SK-N-SH (cell line): ENCODE data around the gene OR2AJ1. TPM values are rescaled to one million over a fixed set of nuclear protein-coding genes. Genes with fewer than 3 reads are reported as not detected.

Experiments
- CTCF ChIA-PET: fragments of 300-600, 350-600 bp; formaldehyde crosslinking; extraction: SDS; loops from one replicate; lab custom pipeline; 2021; lab: Yijun Ruan, JAX
- POLR2A ChIA-PET: fragments of 350-600 bp; sonication (Branson Sonifier 250); formaldehyde crosslinking; extraction: SDS; loops from one replicate; lab custom pipeline; 2020; ENCODE audit warnings: antibody characterized with exemption, inconsistent platforms; lab: Yijun Ruan, JAX
- DNase-seq: peaks from one replicate; pipeline ENCODE4 v3.0.0; 2012
- H2AFZ ChIP-seq: fragments of 200-600 bp; sonication (generic); 2 replicates; pipeline ENCODE4 v1.8.1; 2016; ENCODE audit warnings: antibody characterized with exemption, mild to moderate bottlenecking, low read depth
- H3F3A ChIP-seq: fragments of 200-600 bp; sonication (generic); replicated peaks from 2 replicates; pipeline ENCODE3; 2016; ENCODE audit warnings: antibody characterized with exemption, mild to moderate bottlenecking; ENCODE audit not compliant: insufficient read depth
- H3K27ac ChIP-seq, 2 experiments: fragments of 200-500 bp in 1 of 2; fragments of 200-600 bp in 1 of 2; sonication (Bioruptor generic) in 1 of 2; sonication (generic), shearing (Covaris generic) in 1 of 2; 2 replicates each; pipeline versions ENCODE4 v1.5.1 to v1.6.1; 2014 to 2016; ENCODE audit warnings: low read depth in 2 of 2, inconsistent platforms in 1 of 2, low read length in 1 of 2, mild to moderate bottlenecking in 1 of 2, mixed read lengths in 1 of 2
- H3K27me3 ChIP-seq: fragments of 200-600 bp; sonication (generic), shearing (Covaris generic); 2 replicates; pipeline ENCODE4 v1.6.1; 2016; ENCODE audit warnings: mixed run types; ENCODE audit not compliant: insufficient read depth
- H3K36me3 ChIP-seq, 2 experiments: fragments of 200-500 bp in 1 of 2; fragments of 200-600 bp in 1 of 2; sonication (Bioruptor generic) in 1 of 2; sonication (generic) in 1 of 2; replicated peaks in 1 of 2; 2 replicates each; pipeline versions ENCODE3 to v1.5.1; 2014 to 2016; ENCODE audit warnings: low read length in 1 of 2, mild to moderate bottlenecking in 1 of 2; ENCODE audit not compliant: insufficient read depth in 2 of 2, control insufficient read depth in 1 of 2
- H3K4me1 ChIP-seq, 2 experiments: fragments of 200-500 bp in 1 of 2; fragments of 200-600 bp in 1 of 2; sonication (Bioruptor generic) in 1 of 2; sonication (generic), shearing (Covaris generic) in 1 of 2; 2 replicates each; pipeline versions ENCODE4 v1.5.1 to v1.6.1; 2014 to 2016; ENCODE audit warnings: low read depth in 1 of 2, low read length in 1 of 2, mixed run types in 1 of 2; ENCODE audit not compliant: insufficient read depth in 2 of 2, control insufficient read depth in 1 of 2
- H3K4me2 ChIP-seq: fragments of 200-600 bp; sonication (generic), shearing (Covaris generic); 2 replicates; pipeline ENCODE4 v1.6.1; 2017; ENCODE audit warnings: mixed run types
- H3K4me3 ChIP-seq, 2 experiments: fragments of 200-500 bp in 1 of 2; fragments of 200-600 bp in 1 of 2; sonication (Bioruptor generic) in 1 of 2; sonication (generic), shearing (Covaris generic) in 1 of 2; 2 replicates each; pipeline versions ENCODE4 v1.5.1 to v1.8.1; 2014 to 2016; ENCODE audit warnings: low read depth in 2 of 2, inconsistent platforms in 1 of 2, low read length in 1 of 2, mild to moderate bottlenecking in 1 of 2, mixed read lengths in 1 of 2, moderate library complexity in 1 of 2
- H3K79me2 ChIP-seq: fragments of 200-600 bp; sonication (generic); 2 replicates; pipeline ENCODE4 v1.8.1; 2017; ENCODE audit warnings: mild to moderate bottlenecking; ENCODE audit not compliant: insufficient read depth
- H3K9ac ChIP-seq: fragments of 200-600 bp; sonication (generic); 2 replicates; pipeline ENCODE4 v1.6.1; 2017; ENCODE audit warnings: mixed run types
- H3K9me2 ChIP-seq: fragments of 200-600 bp; sonication (generic); 2 replicates; pipeline ENCODE4 v1.6.1; 2017; ENCODE audit warnings: mixed run types
- H3K9me3 ChIP-seq: fragments of 200-600 bp; sonication (generic); 2 replicates; pipeline ENCODE4 v1.6.1; 2017; ENCODE audit warnings: mixed run types, mild to moderate bottlenecking, moderate library complexity
- H4K20me1 ChIP-seq: fragments of 200-600 bp; sonication (generic); 2 replicates; pipeline ENCODE4 v1.6.1; 2017; ENCODE audit warnings: mild to moderate bottlenecking, mixed run types; ENCODE audit not compliant: insufficient read depth
- EZH2phosphoT487 ChIP-seq: fragments of 200-600 bp; sonication (generic); IDR thresholded peaks from 2 replicates; pipeline ENCODE4 v1.6.1; 2017; ENCODE audit warnings: low read depth, mixed run types, mild to moderate bottlenecking, antibody characterized with exemption, moderate library complexity, borderline replicate concordance
- FOSL2 ChIP-seq: IDR thresholded peaks from 2 replicates; pipeline ENCODE4 v1.4.0; 2012; ENCODE audit warnings: low read depth, mild to moderate bottlenecking, moderate library complexity, borderline replicate concordance
- GABPA ChIP-seq: IDR thresholded peaks from 2 replicates; pipeline ENCODE4 v1.4.0; 2012; ENCODE audit warnings: low read depth, mild to moderate bottlenecking
- GATA2 ChIP-seq: sonication (generic); formaldehyde crosslinking; IDR thresholded peaks from 2 replicates; pipeline ENCODE4 v1.5.0; 2020; ENCODE audit warnings: mild to moderate bottlenecking, missing genetic modification reagents
- MEF2A ChIP-seq: IDR thresholded peaks from 2 replicates; pipeline ENCODE4 v1.4.0; 2012; ENCODE audit warnings: low read depth, borderline replicate concordance
- MXI1 ChIP-seq: IDR thresholded peaks from 2 replicates; pipeline ENCODE4 v1.6.1; 2012; ENCODE audit warnings: mild to moderate bottlenecking, low read depth, low read length, improper control_type of control experiment
- NFIC ChIP-seq: IDR thresholded peaks from 2 replicates; pipeline ENCODE4 v1.4.0; 2012; ENCODE audit warnings: borderline replicate concordance
- NRF1 ChIP-seq: IDR thresholded peaks from 2 replicates; pipeline ENCODE4 v1.6.1; 2012; ENCODE audit warnings: low read depth, mild to moderate bottlenecking, low read length
- POLR2AphosphoS5 ChIP-seq: IDR thresholded peaks from 2 replicates; pipeline ENCODE4 v1.6.1; 2012; ENCODE audit warnings: low read depth, low read length
- RAD21 ChIP-seq: IDR thresholded peaks from 2 replicates; pipeline ENCODE4 v1.6.1; 2012; ENCODE audit warnings: mild to moderate bottlenecking, low read length
- RXRA ChIP-seq: IDR thresholded peaks from 2 replicates; pipeline ENCODE4 v1.4.0; 2012; ENCODE audit warnings: low read depth, mild to moderate bottlenecking, borderline replicate concordance
- SMC3 ChIP-seq: IDR thresholded peaks from 2 replicates; pipeline ENCODE4 v1.6.1; 2012; ENCODE audit warnings: low read depth, low read length, improper control_type of control experiment
- TAF1 ChIP-seq: IDR thresholded peaks from 2 replicates; pipeline ENCODE4 v1.6.1; 2012; ENCODE audit warnings: low read depth, mild to moderate bottlenecking, low read length, moderate library complexity, borderline replicate concordance
- TCF12 ChIP-seq: IDR thresholded peaks from 2 replicates; pipeline ENCODE4 v1.4.0; 2012
- TEAD4 ChIP-seq: IDR thresholded peaks from 2 replicates; pipeline ENCODE4 v1.4.0; 2012; ENCODE audit warnings: mild to moderate bottlenecking, borderline replicate concordance; ENCODE audit not compliant: insufficient read depth
- YY1 ChIP-seq: IDR thresholded peaks from 2 replicates; pipeline ENCODE4 v1.4.0; 2012; ENCODE audit warnings: low read depth, mild to moderate bottlenecking
- WGBS: methylation state at CpG from one replicate; pipeline ENCODE4 v1.1.6; 2017; ENCODE audit warnings: low lambda C conversion rate; 5-methylcytosine and 5-hydroxymethylcytosine counted together
- polyA plus RNA-seq, 3 experiments: library from polyadenylated mRNA; depleted of rRNA; stranded (reverse); fragments of >200 nt; gene quantifications; 2 replicates each; pipeline ENCODE4 v1.2.3, GENCODE V29; 2012
- TF ChIP-seq, protein P1 (sequence below): IDR thresholded peaks from 2 replicates; pipeline ENCODE4 v1.4.0; 2012; ENCODE audit warnings: low read depth

The OR2AJ1 gene
- polyA plus RNA-seq, 1 of the 3 experiments (the other 2 are of a cell fraction), result not detected

DNA sequence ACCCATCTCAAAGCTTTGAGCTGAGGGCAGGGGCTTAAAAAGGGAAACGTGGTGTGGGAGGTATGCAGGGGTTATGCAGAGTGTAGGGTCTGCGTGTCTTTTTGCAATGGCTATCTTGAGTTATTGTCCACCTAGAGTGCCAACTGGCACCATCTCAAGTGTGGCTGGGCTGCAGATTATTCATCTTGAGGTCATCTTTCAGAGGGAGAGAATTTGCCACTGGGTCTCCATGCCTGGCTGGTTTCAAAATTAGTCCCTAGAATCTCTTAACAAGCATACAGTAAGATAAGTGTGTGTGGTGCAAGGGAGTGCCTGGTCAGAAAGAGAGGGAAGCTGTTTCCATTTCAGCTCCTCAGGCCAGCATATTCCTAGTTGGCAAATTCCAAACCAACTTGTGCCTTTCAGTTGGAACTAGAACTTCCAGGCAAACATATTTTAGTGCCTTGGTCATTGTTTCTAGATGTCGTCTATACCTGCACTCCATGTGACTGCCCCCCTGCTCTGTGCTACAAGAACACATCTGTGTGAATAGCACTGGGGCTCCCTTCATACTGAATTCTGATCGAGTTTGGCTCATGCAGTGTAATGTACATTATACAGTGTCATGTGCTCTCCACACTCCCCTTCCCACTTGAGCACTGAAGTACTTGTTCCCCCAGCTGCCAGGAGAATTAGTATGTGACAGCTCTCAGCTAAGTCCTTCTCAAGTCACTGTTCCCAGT is 9.6 kb upstream of the OR2AJ1 start:
- no peak overlapping the region for H2AFZ ChIP-seq
- no peaks in the 10 kb centered on the region for H3K9me2 ChIP-seq
- H3K27ac ChIP-seq, result no peak overlapping the region
- H3K79me2 ChIP-seq, result no peaks in the 10 kb centered on the region
- no peak for DNase-seq
- ChIA-PET CTCF (no interaction called here), POLR2A (no interaction called here)
- H3K9ac ChIP-seq, result no peak overlapping the region
- H3K4me2 ChIP-seq, result no peak overlapping the region
- no peaks in the 10 kb centered on the region for H3K4me1 ChIP-seq
- 18% methylated on average over 4 of the region's 4 CpGs for WGBS
- H3K9me3 ChIP-seq, result no peaks in the 10 kb centered on the region
- no peaks in the 10 kb centered on the region for H4K20me1 ChIP-seq
- no peaks in the 10 kb centered on the region for H3K36me3 ChIP-seq
- no peaks in the 10 kb centered on the region; the same call in 1 of the 2 replicates for H3K27me3 ChIP-seq
- H3K4me3 ChIP-seq, result no peak overlapping the region
- no peaks in the 10 kb centered on the region for H3F3A ChIP-seq
- TF ChIP-seq RAD21 (no peak), NFIC (peak; percentile 34; the same call in 1 of the 2 replicates), YY1 (no peak)

DNA sequence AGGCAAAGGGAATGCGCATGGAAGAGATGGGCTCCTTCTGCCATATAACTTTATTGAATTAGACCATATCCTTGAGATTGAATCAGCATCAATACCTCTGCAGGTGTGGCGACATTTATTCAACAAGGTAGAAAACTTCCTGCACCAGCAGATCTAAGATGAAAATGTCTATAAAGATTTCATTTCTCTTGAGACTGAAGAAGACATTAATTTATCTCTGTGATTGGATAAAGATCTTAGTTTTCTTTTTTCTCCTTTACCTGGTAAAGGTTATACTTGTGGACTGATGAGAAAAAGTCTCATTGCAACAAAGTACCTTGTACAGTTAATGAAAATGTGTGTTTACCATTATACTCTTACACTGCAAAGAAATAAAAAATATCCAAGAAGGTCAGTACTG is 4.7 kb upstream of the OR2AJ1 start, which contains the start of gene OR2T8:
Gene OR2T8 (plus strand): TSS at position 301 of the 400 bp plus-strand sequence. CDS start 766 bp downstream, outside the sequence.
- Histone ChIP-seq H3K9me3 (no peaks in the 10 kb centered on the region), H3K36me3 (no peaks in the 10 kb centered on the region), H3K9ac (no peak within 1 kb of the TSS), H3K27me3 (peaks cover 3% of the 10 kb centered on the region; the same call in 1 of the 2 replicates), H2AFZ (no peak within 1 kb of the TSS), H4K20me1 (no peaks in the 10 kb centered on the region), H3K27ac (no peak within 1 kb of the TSS), H3K79me2 (no peaks in the 10 kb centered on the region), H3K4me2 (no peak within 1 kb of the TSS), H3K9me2 (no peaks in the 10 kb centered on the region), H3K4me3 (no peak within 1 kb of the TSS), H3K4me1 (no peaks in the 10 kb centered on the region), H3F3A (no peaks in the 10 kb centered on the region)
- CTCF ChIA-PET, result no interaction called here
- DNase-seq, result no peak
- TF ChIP-seq TAF1, result no peak
- 8% methylated on average over 2 of the region's 2 CpGs for WGBS
- POLR2A ChIA-PET, result no interaction called here

DNA sequence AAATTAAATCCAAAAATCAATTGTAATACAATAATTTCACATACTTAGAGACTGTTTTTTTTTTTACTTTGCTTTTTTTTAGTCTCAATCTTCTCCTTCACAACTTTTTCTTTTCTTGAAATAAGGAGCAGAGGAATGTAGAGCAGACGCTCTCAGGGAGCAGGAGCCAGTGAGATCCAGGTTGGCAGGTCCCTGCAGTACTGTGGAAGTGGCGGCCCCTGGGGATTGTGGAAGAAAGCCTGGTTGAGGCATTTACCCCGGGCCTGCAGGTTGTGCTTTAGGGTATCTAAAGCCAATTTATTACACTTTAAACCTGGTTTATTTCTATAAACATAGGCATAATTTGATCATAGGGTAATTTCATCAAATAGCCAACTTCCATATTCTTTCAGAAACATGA is 748 bp upstream of the OR2AJ1 start:
- CTCF ChIA-PET, result interaction anchor here (1.0 to 1.9 kb wide), 2 partner anchors 13 kb away, joined by 3 to 4 read pairs; no protein-coding TSS in a partner anchor

More for the DNA sequence above, 748 bp upstream of the OR2AJ1 start:
- Histone ChIP-seq H3K4me2 (no peak overlapping the region), H3K79me2 (no peaks in the 10 kb centered on the region), H2AFZ (no peak overlapping the region), H3K9ac (no peak overlapping the region), H3K36me3 (no peaks in the 10 kb centered on the region), H3K27me3 (peaks cover 6% of the 10 kb centered on the region; the same call in 1 of the 2 replicates), H3K4me3 (no peak overlapping the region), H3F3A (no peaks in the 10 kb centered on the region), H3K9me2 (no peaks in the 10 kb centered on the region), H4K20me1 (no peaks in the 10 kb centered on the region), H3K27ac (no peak overlapping the region), H3K9me3 (no peaks in the 10 kb centered on the region), H3K4me1 (no peaks in the 10 kb centered on the region)
- no peak for TF ChIP-seq GABPA
- TF ChIP-seq, protein P1, sequence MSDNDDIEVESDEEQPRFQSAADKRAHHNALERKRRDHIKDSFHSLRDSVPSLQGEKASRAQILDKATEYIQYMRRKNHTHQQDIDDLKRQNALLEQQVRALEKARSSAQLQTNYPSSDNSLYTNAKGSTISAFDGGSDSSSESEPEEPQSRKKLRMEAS, result no peak
- no peak for TF ChIP-seq RXRA
- TF ChIP-seq POLR2AphosphoS5, result no peak
- no peak for TF ChIP-seq FOSL2
- TF ChIP-seq TEAD4, result no peak
- no peak for TF ChIP-seq MEF2A
- no peak for TF ChIP-seq GATA2
- TF ChIP-seq TCF12, result no peak
- no peak for TF ChIP-seq SMC3
- TF ChIP-seq NRF1, result no peak
- no peak for TF ChIP-seq TAF1
- TF ChIP-seq MXI1, result no peak
- TF ChIP-seq EZH2phosphoT487, result no peak
- POLR2A ChIA-PET, result no interaction called here
- WGBS, result 1% methylated on average over 3 of the region's 3 CpGs
- no peak for DNase-seq
